K562 treated with DMSO at 1 percent for 24 hours (cell line): ENCODE measurements around the gene COPB2. TPM values are rescaled to one million over a fixed set of nuclear protein-coding genes. Genes with fewer than 3 reads are reported as not detected.

Experiments
- total RNA-seq: library from RNA; unstranded; fragments of 300-600 nt; gene quantifications from 2 replicates; pipeline ENCODE4 v1.2.3, GENCODE V29; 2022; ENCODE audit warnings: low read depth; ENCODE audit not compliant: insufficient read depth

The COPB2 gene
- total RNA-seq: 109 and 114 TPM in 2 replicates

DNA sequence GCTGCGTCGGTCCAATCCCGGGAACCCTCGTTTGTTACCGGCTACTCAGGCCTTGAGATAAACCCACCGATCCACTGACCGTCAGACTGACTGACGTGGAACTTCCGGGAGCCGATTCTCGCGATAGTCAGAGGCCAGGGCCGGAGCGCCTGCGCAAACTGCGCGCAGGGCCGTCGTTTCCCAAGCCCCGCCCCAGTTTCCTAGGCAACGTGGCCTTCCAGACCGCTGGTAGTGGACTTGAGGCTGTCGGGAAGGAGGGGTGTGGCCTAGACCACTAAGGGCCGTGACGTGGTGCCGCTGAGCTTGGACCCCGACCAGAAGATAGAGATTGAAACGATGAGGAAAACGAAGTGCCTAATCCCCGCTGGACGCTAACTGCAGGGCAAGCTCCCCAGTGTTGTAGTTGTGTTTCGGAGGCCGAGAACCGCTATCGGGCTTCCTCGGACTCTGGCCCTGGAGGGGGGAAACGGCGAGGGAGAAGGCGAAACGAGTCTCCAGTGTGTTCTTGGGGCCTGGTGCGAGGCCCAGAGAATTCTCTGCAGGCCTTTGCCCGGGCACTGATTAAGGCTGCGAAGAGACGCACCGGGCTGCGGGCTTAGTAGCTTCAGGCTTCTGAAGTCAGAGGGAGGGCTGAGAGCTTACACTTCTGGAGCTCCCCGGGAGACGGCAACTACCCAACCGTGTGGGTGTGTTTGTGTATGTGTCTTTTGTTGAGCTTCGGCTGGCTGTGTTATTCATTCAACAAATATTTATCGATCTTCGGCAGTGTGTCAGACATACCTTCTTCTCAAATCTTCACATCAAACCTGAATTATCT, at the start of gene COPB2:
TSS of gene COPB2 (minus strand) at position 96 of the 817 bp plus-strand sequence. CDS start 97 bp downstream, outside the sequence.

DNA sequence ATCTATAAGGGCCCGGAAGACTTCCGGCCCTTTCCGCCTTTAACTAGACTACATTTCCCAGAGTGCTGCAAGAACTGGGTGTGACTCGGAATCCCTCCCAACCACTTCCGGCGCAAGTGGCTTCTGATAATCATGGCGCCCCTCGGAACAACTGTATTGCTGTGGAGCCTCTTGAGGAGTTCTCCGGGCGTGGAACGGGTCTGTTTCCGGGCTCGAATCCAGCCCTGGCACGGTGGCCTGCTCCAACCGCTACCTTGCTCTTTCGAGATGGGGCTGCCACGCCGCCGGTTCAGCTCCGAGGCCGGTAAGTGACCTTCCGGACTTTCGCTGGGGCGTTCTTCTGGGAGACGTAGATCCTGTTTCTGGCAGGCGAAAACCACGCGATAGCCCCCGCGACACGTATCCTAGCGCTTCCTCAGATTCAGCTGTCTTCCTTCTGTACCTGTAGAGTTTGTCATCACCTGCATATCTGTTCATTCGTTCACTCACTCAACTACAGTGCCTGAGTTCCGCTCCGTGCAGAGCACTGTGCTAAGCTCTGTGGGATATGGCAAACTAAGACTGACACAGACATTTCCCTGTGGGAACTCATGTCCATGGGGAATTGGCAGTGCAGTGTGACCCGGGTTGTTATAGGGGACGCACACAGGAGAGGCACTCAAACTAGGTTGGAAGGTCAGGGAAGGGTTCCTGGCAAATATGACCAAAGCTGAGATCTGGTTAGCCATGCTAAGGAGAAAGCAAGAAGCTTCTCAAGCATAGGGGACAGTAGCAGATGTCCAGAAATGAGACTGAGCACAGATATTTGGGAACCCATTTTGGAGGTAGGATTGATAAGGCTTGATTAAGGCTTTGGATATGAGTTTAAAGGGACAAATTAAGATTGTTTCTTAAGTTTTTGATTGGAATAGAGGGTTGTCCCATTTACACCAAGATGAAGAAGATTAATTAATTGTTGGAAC, 45.3 kb downstream of the COPB2 start, which contains the start of gene MRPS22:
TSS of gene MRPS22 (plus strand) at position 126 of the 962 bp plus-strand sequence. CDS start at position 133, 7 bp downstream.

Other genes with a start within 250 kb of the COPB2 start
- 41.7 and 46.2 TPM in 2 replicates for gene MRPS22, start 45.6 kb downstream of the COPB2 start, total RNA-seq
- not detected in 2 replicates for gene RBP2, start 86.9 kb upstream of the COPB2 start, total RNA-seq
- 0.41 TPM in 1 of 2 replicates, not detected in the other for gene RBP1, start 150.1 kb upstream of the COPB2 start, total RNA-seq